Bladder microvascular endothelial cell (primary cell): ENCODE results near the gene ANKLE2. TPM values are rescaled to one million over a fixed set of nuclear protein-coding genes. Genes with fewer than 3 reads are reported as not detected.

Experiments used
- total RNA-seq: library from RNA; depleted of rRNA; stranded (reverse); fragments of >200 nt; gene quantifications from 2 replicates; pipeline ENCODE4 v1.2.3, GENCODE V29; 2014

ANKLE2 gene
- 39.5 and 128 TPM in 2 replicates for total RNA-seq

GRCh38 chr12:132761032-132761920 lies at the start of gene ANKLE2:
TSS of gene ANKLE2 (minus strand) at chr12:132761832. CDS start at chr12:132761798, 34 bp downstream.

GRCh38 chr12:132710405-132711079 lies 51.1 kb downstream of the ANKLE2 start, which contains the start of gene PGAM5:
TSS of gene PGAM5 (plus strand) at chr12:132710842. CDS start at chr12:132710877, 35 bp downstream.

GRCh38 chr12:132687211-132688164 lies 74.1 kb downstream of the ANKLE2 start, which contains the start of the genes POLE and PXMP2:
TSS of gene POLE (minus strand) at chr12:132687342. CDS start at chr12:132687315, 27 bp downstream.
TSS of gene PXMP2 (plus strand) at chr12:132687587. CDS start at chr12:132687671, 84 bp downstream.

Other genes with a start within 250 kb of the ANKLE2 start
- 2.5 TPM in 1 of 2 replicates, not detected in the other for gene LRCOL1, start 151.2 kb downstream of the ANKLE2 start, total RNA-seq
- not detected in 2 replicates for gene P2RX2, start 143.1 kb downstream of the ANKLE2 start, total RNA-seq
- gene POLE, start 74.5 kb downstream of the ANKLE2 start, total RNA-seq: 37.4 and 55.3 TPM in 2 replicates
- gene PXMP2, start 74.2 kb downstream of the ANKLE2 start, total RNA-seq: 20.2 and 26.1 TPM in 2 replicates
- 36.8 and 44.1 TPM in 2 replicates for gene PGAM5, start 51.0 kb downstream of the ANKLE2 start, total RNA-seq
- 52.6 and 138 TPM in 2 replicates for gene GOLGA3, start 67.0 kb upstream of the ANKLE2 start, total RNA-seq
- gene CHFR, start 125.8 kb upstream of the ANKLE2 start, total RNA-seq: 35.3 and 55.0 TPM in 2 replicates
- 3.2 and 10.3 TPM in 2 replicates for gene ZNF605, start 194.5 kb upstream of the ANKLE2 start, total RNA-seq
- gene ZNF26, start 224.5 kb upstream of the ANKLE2 start, total RNA-seq: 8.4 and 9.9 TPM in 2 replicates